ENCODE data around the gene AIFM2.
"Not testable (repeated sequence)": the region's sequence is repeated elsewhere in the genome, so short reads cannot be mapped to it uniquely, and the experiment has no call there.

AIFM2 gene

DNA sequence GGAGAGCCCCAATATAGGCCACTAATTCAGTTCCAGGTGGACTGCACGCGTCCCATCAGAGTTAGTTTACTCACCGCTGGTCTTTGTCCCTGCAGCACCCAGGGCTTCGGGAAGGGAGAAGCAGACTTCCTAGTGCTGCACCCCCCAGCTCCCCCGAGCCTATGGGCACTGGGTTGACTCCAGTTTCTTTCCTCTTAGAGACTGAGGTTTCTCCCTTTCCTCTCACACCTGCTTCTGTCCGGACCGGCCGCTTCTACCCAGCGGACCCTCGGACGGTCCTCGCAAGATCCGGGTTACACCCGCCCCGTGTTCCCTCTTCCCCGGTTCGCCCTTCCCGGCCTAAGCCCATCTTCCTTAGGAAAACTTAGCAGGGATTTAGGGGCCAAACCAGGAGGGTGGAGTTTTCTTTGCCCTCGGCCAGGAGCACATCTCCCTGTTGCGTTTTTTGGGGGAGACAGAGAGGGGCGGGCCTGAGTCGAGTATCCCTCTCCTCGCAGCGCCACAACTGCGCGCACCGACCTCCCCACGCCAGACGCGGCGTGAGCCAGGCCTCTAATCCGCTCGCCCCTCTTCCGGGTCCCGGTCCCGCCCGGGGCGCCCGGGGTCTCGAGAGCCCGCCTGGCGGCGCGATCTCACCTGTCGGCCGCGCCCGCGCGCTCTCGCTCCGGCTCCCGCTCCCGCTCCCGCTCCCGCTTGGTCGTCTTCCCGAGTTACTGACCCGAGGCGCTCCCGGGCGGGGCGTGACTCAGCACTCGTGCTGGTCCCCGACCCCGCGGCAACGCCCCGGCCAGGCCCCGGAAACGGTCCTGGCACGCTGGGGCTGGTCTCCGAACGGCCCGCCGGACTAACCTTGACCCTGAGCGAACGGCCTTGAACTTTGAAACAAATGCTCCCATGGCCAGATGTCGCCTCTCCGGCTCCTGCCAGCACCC lies at the start of gene AIFM2:
AIFM2 (minus strand) TSS at position 728 of the 932 bp plus-strand sequence. CDS start 8,741 bp downstream, outside the sequence.
- peak; percentile 66 for DNase-seq

- not testable (repeated sequence) for DNase-seq
These were observed 46.6 kb upstream of the AIFM2 start for GRCh38 chr10:70179209-70179608.

DNA sequence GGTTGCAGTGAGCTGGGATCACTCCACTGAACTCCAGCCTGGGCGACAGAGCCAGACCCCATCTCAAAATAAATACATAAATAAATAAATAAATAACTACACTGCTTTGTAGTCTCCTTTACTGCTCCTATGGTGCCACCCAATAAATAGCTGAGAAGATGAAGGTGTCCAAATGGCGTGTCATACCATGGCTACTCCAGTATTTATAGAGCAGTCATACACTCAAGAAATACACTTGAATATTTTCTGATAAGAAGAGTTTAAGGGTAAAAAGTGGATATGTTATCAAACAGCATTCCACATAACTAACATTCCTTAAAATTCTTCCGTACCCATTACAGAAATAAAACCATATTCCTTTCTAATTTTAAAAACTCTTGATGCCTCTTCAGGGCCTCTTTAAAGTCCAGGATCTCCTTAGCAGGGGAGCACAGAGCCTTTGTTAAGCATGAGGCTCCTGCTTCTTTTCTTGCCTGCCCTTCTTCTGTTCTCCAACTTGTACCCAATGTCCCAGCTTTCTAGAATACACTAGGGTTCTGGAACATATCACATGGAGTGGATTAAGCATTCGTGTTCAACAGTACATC lies 45.6 kb upstream of the AIFM2 start:
- DNase-seq: no peak

- DNase-seq: no peak
These were observed 43.8 kb upstream of the AIFM2 start for GRCh38 chr10:70176441-70176840.

- DNase-seq: no peak
These were observed 42.9 kb upstream of the AIFM2 start for GRCh38 chr10:70175516-70175915.

DNA sequence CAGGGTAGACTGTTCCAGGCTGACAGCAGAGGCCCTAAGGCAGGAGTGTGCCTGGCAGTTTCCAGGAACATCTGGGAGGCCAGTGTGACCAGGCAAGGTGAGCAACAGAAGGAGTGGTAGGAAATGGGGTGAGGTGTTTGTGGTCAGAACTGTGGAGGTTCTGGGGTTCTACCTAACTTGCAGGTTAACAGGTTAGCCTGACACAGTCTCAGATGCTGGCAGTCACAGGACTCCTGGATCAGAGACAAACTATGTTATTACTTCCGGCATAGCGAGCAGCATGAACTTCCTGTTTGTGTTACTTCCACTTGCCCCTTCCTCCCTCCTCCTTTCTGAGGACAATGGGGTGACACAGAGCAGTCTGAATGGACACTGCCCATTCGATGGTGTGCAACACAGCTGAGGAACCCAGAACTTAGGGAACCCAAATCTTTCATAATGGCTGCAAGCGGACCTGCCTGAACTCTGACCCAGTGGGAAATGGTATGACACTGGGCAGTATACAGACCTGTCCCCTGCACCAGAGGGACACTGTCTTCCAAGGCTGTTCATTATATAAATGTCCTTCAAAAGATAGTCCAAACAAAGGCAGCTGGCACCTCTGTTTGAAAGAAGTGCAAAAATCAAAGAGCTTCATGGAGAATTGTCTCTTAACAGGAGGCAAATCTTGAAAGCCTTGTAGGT lies 41.6 kb upstream of the AIFM2 start:
- peak; percentile 24 for DNase-seq

DNA sequence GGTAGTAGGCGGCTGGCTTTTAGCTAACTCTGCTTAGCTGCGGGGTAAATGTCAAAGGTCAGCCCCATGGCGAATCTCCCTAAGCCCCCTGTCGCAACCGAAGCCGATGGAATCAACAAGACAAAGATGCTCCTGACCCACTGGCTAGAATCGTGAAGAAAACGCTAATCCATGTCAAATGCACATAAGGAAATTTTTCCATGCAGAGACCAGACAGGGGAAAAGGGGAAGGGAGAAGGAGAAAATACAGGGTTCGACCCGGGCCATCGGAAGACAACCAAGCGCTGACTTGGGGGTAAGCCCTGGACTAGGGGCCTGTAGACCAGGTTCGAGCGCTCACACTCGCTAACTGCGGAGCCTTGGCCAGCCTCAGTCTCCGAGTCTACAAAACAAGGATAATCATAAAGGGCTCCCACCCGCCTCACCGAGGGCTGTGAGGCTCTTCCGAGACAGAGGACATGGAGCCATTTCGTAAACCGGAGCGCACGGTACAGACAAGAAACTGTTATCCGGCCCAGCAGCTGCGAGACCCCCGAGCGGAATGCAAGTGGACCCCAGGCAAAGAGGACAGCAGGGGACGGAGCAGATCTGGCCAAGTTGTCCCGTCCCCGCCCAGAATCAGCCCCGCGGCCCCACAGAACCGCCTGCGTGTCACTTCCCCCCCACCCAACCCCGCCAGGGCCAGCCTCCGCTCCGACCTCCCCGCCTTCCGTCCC lies 37.2 kb upstream of the AIFM2 start:
- DNase-seq: no peak

DNA sequence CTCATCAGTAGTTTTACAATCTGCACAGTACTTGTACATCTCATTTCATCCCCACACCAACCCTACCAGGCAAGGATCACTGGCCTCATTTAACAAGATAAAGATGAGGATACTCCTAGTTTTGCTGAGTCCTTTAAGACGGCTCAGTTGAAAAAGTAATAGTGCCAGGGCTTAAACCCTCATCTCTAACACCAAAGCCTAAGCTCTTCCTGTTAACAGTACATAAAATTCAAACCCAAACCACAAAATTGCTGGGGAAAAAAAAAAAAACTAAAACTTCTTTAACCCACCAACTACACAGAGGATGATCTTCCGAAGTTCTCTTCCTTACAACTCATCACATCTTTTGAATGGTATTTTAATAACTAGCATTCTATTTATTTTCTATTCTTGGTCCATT lies 36.4 kb upstream of the AIFM2 start:
- DNase-seq: no peak

- DNase-seq: no peak
These were observed 34.6 kb upstream of the AIFM2 start for GRCh38 chr10:70167246-70167645.

DNA sequence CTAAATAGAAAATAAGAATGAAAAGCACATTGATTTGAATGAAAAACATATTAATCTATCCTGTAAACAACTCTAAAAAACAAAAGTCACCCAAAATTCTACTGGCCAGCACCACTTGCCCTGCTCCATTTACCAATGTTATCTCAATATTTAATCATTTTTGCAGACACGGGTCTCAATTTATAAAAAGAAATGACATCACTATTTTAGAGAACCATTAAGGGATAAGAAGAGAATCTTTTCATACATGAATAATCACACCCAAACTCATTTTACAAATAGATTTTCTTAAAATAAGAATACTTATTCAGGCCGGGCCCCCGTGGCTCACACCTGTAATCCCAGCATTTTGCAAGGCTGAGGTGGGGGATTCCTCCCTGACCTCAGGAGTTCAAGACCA lies 33.8 kb upstream of the AIFM2 start:
- DNase-seq: no peak

GRCh38 chr10:70164163-70164562 lies 31.5 kb upstream of the AIFM2 start:
- no peak for DNase-seq

DNA sequence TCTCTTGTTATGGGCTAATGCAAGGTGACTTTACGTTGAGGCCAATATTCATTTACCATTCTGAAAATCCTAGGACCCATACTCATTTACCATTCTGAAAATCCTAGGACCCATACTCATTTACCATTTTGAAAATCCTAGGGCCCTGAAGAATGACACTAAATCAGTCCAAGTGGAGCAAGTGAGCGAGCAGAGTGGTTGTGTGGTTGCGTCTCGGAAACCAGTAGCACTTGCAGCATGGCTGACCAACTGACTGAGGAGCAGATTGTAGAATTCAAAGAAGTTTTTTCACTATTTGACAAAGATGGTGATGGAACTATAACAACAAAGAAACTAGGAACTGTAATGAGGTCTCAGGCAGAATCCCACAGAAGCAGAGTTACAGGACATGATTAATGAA lies 30.8 kb upstream of the AIFM2 start:
- no peak for DNase-seq

DNA sequence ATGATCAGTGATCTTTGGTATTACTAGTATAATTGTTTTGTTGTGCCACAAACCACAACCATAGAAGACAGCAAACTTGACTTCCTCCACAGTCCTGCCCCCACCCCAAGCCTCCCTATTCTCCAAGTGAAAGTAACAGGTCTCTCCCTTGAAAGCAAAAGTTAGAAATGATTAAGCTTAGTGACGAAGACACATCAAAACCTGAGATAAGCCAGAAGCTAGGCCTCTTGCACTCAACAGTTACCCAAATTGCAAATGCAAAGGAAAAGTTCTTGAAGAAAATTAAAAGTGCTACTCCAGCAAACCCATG lies 30.2 kb upstream of the AIFM2 start:
- DNase-seq: no peak

DNA sequence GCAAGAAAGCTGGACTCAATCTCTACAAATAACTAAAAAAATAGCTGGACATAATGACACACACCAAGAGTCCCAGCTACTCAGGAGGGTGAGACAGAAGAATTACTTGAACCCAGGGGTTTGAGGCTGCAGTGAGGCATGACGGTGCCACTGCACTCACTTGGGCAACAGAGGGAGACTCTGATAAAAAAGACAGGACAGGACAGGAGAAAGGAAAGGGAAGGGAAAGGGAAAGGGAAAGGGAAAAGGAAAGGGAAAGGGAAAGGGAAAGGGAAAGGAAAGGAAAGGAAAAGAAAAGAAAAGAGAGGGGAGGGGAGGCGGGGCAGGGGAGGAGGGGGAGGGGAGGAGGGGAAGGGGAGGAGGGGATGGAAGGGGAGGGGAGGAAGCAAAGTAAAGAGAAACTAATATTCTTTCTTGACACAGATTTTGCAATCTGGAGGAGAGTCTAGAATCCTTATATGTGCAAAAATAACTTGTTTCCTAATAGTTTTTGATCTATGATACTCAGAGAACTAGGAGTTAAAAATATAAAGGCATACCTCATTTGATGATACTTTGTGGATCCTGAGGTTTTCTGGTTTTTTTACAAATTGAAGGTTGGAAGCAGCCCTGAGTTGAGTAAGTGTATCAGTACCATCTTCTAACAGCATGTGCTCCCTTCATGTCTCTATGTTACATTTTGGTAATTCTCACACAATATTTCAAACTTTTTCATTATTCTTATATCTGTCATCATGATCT lies 29.7 kb upstream of the AIFM2 start:
- no peak for DNase-seq

GRCh38 chr10:70160798-70161197 lies 28.2 kb upstream of the AIFM2 start:
- no peak for DNase-seq

GRCh38 chr10:70159366-70159765 lies 26.7 kb upstream of the AIFM2 start:
- not testable (repeated sequence) for DNase-seq

GRCh38 chr10:70158113-70158512 lies 25.5 kb upstream of the AIFM2 start:
- no peak for DNase-seq

GRCh38 chr10:70155255-70155838 lies 22.7 kb upstream of the AIFM2 start:
- DNase-seq: no peak

GRCh38 chr10:70148516-70148915 lies 15.9 kb upstream of the AIFM2 start:
- DNase-seq: no peak

DNA sequence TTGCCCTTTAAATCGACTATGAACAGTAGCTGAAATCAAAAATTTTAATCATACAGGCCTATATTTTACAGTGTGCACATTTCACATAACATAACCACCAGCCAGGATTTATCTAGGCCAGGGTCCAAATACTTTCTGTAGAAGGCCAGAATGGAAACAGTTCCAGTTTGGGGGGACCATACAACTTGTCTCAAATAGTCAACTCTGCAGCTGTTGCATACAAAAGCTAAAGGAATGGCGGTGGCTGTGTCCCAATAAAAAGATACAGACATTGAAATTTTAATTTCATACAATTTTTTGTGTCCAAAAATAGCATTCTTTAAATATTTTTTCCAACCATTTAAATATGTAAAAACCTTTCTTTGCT lies 14.6 kb upstream of the AIFM2 start:
- DNase-seq: no peak

DNA sequence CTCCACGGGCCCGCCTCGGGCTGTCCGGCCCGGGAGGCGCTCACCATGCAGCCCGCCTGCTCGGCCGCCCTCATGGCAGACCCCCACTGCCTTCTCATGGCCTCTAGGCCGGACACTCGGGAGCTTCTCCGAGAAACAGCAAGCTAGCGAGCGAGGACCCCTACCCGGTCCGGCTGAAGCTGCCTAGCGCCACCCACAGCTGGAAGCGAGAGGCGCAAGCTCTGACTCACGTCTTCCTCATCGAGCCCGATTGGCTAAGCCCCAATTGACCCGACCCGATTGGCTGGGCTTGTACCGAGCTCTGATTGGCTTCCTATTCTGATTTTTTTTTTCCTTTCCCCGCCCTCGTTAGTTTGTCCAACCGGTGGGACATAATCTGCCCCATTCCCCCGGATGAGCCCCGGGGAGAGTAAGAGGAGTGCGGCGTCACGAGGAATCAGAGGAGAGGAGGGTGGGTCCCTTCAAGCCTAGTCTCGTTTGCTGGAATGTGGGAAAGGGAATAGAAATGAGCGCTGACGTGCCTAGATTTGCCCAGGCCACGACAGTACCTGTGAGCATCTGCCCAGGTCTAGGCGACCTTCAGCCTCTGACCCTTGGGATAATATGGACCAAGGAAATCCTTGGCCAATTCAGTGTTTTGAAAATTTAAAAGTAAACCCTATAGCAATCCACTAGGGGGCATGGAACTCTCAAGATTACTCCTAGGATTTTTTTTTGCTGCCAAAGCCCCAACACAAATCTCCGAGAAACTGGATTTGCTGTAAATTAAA lies 14.0 kb upstream of the AIFM2 start, which contains the start of gene TYSND1:
TYSND1 (minus strand) TSS at position 212 of the 770 bp plus-strand sequence; CDS start at position 98, 114 bp downstream.
- peak; percentile 95 for DNase-seq

Data from RPMI8226 (cell line).